Measurements from ENCODE around the gene KIF4B.
"Not testable (repeated sequence)": the region's sequence is repeated elsewhere in the genome, so short reads cannot be mapped to it uniquely, and the experiment has no call there.

KIF4B gene

DNA sequence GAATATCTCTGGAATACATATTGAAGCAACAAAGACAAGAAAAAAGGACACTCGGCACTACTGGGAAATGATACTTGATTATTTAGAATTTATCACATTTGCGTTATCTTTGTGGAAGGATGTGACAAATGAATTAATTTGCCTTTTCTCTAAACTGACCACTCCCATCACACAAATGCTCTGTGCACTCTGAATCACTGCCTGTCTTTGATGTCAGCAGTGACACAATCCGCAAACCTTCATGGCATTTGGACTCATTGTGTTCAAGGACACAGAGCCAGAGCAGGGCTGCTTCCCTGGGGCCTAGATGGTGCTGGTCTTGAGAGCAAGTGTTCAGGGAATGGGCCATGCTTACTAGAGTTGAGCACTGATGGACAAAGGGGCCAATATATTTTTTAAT lies 4.9 kb upstream of the KIF4B start:
- FAIRE-seq = no peak
- no peak for DNase-seq (ENCODE audit: low spot score)

DNA sequence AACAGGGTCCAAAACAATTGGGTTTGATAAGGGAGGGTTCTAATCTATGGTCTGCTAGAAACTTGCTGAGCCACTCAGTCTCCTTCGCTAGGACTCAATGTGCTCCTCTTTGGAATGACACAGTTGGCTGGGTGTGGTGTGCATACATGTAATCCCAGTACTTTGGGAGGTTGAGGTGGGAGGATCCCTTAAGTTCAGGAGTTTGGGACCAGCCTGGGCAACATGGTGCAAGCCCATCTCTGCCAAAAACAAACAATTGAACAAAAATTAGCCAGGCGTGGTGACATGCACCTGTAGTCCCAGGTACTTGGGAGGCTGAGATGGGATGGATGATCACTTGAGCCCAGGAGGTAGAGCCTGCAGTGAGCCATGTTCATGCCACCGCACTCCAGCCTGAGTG lies 2.7 kb upstream of the KIF4B start:
- no peak for FAIRE-seq
- no peak for DNase-seq (ENCODE audit: low spot score)

DNA sequence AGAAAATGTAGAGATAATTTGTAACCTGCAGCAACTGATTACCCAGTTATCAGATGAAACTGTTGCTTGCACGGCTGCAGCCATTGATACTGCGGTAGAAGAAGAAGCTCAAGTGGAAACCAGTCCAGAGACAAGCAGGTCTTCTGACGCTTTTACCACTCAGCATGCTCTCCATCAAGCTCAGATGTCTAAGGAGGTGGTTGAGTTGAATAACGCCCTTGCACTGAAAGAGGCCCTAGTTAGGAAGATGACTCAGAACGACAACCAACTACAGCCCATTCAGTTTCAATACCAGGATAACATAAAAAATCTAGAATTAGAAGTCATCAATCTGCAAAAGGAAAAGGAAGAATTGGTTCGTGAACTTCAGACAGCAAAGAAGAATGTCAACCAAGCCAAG lies 1.7 kb downstream of the KIF4B start:
- no peak for DNase-seq (ENCODE audit: low spot score)
- no peak for FAIRE-seq

DNA sequence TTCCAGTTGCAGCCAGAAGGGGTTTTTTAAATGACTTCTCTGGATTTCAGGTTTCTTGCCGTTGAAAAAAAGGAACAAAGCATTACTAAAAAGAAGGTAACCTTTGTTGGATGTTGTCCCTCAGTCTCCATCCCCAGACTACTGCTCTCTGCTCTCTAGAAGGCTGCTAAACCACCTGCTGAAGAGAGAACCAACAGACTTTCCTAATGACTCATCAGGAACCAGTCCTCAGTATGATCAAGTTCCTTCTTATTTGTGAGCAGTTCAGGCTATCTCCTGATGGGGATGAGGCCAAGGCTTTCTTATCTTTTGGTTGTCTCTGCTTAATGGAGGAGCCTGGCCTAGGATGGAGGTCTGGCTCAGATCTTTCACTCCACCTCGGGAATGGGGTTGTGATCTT lies 4.1 kb downstream of the KIF4B start:
- DNase-seq (ENCODE audit: low spot score) = no peak
- no peak for FAIRE-seq

DNA sequence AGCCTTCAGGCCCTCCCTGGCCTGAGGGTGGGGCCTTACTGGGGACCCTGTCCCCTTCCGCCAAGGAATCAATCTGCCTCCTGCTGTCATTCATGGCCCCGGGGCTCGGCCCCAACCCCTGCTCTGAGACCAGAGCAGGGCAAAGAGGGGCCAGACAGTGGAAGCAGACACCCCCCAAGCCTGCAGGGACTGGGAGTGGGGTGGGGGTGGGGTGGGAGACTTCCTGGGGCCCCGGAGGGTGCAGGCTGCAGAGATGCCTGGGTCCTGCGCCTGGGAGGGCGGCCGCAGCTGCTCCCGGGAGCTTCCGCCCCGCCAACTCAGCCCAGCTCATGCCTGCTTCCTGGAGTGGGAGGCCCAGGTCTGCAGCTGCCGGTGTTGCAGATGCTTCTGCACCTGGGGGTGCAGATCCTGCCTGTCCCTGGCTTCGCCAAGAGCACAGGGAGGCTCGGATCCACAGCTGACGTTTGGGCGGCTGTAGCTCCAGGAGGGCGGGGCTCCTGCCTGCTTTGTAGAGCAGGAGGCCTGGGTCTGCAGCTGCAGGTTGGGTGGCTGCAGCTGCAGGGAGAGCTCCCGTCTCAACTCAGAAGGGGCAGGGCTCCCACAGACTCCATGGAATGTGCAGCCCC lies 6.2 kb downstream of the KIF4B start:
- DNase-seq (ENCODE audit: low spot score) (no peak), FAIRE-seq (no peak)

DNA sequence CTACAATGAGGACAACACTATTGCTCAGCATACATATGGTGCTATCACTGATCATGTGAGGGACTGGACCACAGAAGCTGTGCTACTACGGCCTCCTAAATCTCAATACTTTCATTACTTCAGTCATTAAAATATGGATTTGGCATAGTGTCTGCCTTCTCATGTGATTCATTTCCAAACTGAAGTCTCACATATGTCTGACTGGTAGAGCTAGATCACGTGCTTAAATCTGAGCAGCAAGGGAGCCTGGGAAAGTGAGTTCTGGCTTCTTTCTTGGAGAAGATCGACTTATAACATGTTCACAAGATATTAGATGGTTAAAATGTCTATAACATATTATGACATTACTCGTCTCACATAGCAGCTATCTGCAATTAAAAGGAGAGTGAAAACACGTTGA lies 8.3 kb downstream of the KIF4B start:
- FAIRE-seq = no peak

DNA sequence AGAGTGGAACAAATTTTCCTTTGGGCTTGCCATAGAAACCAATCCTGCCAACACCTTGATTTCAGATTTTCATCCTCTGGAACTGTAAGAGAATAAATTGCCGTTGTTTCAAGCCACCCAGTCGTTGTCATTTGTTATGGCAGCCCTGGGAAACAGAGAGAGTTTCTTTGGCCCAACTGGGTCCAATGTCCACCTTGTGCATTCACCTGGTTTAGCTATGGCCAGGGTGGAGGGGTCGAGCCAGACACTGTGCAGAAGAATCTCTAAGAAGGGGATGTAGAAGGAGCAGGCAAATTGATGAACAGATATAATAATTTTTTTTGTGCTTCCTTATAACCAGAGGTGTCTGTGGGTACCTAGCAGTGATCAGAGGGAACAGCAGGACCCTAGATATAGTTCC lies 9.8 kb downstream of the KIF4B start:
- no peak for FAIRE-seq
- no peak for DNase-seq (ENCODE audit: low spot score)

More for the DNA sequence above, 8.3 kb downstream of the KIF4B start:
- no peak for DNase-seq (ENCODE audit: low spot score)

DNA sequence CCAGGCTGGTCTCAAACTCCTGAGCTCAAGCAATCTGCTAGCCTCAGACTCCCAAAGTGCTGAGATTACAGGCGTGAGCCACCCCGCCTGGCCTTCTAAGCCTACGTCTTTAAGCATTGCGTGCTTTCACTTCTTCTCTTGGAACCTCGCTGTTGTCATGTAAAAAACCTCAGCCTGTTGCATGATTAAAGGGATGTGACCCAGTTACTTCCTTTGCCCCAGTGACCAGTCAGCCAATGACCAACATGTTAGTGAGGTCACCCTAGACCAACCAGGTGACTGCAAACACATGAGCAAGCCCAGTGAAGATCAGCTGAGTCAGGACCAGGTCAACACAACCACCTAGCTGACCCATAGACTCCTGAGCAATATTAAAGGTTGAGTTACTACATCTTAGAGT lies 10.5 kb downstream of the KIF4B start:
- no peak for FAIRE-seq
- peak; percentile 53 for DNase-seq (ENCODE audit: low spot score)

DNA sequence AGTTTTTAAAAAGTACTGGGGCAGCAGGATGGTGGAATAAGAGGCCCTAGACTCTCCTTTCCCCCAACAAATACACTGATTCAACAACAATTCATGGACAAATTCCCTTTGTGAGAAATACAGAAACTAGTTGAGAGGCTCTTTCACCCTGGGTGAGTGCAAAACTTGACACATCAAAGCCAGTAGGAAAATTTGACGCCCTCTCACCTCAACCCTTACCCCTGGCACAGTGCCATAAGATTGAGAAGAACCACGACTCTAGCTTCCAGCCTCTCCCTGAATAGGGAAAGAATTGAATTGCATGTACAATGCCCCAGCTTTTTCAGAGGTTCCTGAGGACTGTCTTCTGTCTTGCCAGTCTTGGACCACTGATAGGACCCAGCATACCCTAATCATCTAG lies 12.3 kb downstream of the KIF4B start:
- no peak for FAIRE-seq
- DNase-seq (ENCODE audit: low spot score) = no peak

DNA sequence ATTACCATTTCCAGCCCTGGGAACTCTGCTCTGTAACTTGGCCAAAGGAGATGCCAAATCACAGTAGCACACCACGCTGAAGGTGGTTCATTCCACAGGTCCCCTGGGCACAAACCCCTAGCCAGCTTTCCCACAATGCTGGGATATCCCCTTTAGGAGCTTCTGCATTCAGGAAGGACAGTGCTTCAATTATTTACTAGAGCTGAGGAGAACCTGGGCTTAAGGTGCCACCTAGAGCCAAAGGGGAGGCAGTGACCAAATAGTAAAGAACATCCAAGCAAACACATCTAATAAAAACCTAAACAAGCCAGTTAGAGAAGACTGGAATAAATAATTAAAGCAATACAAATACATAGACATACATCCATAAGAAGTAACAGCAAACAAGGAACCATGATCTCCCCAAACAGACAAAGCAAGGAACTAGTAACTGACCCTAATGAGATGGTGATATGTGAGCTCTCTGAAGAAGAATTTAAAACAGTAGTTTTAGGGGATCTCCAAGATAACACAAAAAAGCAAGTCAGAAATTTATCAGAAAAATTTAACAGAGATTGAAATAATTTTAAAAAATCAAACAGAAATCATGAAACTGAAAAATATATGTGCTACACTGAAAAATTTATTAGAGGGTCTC lies 14.6 kb downstream of the KIF4B start:
- FAIRE-seq = no peak
- DNase-seq (ENCODE audit: low spot score) = no peak

DNA sequence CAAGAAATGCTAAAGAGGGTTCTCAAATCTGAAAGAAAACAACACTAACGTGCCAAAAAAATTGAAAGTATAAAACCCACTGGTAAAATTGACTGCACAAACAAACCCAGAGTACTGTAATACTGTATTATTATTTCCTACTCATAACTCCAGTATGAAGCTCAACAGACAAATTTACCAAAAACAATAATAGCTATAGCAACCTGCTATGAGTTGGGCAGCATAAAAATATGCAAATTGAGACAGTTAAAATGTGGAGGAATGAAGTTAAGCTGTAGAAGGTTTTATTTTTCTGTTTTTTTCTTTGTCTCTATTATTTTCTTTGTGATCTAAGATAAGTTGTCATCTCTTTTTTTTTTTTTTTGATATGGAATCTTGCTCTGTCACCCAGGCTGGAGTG lies 15.7 kb downstream of the KIF4B start:
- FAIRE-seq (no peak), DNase-seq (ENCODE audit: low spot score) (no peak)

DNA sequence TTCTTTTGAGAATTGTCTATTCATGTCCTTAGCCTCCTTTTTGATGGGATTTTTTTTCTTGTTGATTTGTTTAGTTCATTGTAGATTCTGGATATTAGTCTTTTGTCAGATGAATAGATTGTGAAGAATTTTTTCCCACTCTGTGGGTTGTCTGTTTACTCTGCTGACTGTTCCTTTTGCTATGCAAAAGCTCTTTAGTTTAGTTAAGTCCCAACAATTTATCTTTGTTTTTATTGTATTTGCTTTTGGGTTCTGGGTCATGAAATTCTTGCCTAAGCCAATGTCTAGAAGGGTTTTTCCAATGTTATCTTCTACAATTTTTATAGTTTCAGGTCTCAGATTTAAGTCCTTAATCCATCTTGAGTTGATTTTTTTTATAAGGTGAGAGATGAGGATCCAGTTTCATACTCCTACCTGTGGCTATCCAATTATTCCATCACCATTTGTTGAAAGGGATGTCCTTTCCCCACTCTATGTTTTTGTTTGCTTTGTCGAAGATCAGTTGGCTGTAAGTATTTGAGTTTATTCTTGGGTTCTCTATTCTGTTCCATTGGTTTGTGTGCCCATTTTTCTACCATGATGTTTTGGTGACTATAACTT lies 20.7 kb downstream of the KIF4B start:
- FAIRE-seq; DNase-seq (ENCODE audit: low spot score): not testable (repeated sequence)

DNA sequence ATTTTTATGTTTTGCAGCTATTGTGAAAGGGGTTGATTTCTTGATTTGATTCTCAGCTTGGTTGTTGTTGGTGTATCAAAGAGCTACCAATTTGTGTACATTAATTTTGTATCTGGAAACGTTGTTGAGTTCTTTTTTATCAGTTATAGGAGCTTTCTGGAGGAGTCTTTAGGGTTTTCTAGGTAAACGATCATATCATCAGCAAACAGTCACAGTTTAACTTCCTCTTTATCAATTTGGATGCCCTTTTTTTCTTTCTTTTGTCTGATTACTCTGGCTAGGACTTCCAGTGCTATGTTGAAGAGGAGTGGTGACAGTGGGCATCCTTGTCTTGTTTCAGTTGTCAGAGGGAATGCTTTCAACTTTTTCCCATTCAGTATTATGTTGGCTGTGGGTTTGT lies 21.5 kb downstream of the KIF4B start:
- FAIRE-seq; DNase-seq (ENCODE audit: low spot score): not testable (repeated sequence)

DNA sequence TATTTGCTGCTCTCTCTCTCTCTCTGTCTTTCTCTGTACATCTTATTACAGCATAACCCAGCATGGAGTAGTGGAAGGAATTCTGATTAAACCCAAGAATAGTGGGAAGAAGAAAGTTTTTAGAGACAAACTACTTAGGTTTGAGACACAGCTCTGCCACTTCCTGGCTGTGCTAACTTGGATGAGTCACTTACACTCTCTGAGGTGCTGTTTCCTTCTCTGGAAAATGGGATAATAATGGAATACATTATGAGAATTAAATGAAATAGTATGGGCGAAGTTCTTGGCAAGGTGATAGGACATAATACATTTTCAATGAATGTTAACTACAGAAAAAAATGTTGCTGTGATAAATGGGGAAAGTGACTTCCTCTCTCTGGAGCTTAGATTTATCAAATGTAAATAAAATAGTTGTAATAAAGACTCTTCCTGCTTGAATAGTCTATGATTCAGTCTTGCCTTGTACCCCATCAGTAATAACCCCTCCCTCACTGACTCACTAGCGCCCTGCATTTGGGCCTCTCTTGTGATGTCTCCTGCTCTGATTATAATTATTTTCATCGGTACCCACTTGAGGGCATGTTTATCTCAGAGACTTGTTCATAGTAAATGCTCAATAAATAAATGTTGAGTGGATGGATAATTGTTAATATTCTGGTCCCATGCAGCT lies 27.6 kb downstream of the KIF4B start:
- DNase-seq (ENCODE audit: low spot score) (no peak), FAIRE-seq (no peak)

DNA sequence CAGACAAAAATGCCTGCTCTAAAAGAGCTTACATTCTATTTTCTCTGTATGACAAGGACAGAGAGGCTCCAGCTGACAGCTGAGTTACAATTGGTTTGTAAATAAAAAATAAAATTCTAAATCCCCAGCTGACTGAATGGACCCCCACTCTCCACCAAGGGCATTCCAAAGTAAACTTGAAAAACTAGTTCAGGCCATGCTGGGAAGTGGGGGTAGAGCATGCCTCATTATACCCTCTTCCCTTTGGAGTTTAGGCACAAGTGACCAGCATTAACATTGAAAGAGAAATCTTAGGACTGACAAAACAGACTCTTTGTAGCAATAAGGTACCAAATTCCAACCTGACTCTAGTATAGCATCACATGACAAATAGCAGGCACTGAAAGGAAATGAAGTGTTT lies 31.0 kb downstream of the KIF4B start:
- FAIRE-seq (no peak), DNase-seq (ENCODE audit: low spot score) (no peak)

DNA sequence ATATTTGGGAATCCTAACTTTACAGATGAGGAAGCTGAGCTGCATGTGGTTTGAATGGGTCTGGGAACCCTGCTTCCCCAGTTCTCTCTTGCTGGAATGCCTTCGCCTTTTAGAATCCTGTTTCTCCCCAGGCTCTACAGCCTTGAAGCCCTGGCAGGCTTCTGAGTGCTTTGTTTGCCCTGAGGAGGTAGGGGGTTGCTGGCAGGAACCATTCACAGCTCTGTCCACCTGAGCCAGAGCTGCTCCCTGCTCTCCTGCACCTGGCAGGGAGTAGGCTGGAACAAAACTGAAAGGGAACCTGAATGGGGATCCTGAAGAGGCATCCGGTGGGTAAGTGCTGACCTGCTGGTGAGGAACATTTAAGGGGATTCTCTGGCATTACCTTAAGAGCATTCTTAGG lies 33.0 kb downstream of the KIF4B start:
- DNase-seq (ENCODE audit: low spot score) (no peak), FAIRE-seq (no peak)

DNA sequence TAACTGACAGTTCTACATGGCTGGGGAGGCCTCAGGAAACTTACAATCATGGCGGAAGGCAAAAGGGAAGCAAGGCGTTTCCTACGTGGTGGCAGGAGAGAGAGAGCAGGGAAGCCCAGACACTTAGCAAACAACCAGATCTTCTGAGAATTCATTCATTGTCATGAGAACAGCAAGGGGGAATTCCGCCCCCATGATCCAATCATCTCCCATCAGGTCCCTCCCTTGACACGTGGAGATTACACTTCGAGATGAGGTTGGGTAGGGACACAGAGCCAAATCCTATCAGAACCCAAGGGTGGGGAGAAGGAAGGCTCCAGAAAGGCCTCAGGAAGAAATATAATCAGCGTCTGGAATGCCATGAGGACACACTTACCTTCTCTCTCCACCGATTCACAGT lies 34.3 kb downstream of the KIF4B start:
- no peak for FAIRE-seq
- no peak for DNase-seq (ENCODE audit: low spot score)

DNA sequence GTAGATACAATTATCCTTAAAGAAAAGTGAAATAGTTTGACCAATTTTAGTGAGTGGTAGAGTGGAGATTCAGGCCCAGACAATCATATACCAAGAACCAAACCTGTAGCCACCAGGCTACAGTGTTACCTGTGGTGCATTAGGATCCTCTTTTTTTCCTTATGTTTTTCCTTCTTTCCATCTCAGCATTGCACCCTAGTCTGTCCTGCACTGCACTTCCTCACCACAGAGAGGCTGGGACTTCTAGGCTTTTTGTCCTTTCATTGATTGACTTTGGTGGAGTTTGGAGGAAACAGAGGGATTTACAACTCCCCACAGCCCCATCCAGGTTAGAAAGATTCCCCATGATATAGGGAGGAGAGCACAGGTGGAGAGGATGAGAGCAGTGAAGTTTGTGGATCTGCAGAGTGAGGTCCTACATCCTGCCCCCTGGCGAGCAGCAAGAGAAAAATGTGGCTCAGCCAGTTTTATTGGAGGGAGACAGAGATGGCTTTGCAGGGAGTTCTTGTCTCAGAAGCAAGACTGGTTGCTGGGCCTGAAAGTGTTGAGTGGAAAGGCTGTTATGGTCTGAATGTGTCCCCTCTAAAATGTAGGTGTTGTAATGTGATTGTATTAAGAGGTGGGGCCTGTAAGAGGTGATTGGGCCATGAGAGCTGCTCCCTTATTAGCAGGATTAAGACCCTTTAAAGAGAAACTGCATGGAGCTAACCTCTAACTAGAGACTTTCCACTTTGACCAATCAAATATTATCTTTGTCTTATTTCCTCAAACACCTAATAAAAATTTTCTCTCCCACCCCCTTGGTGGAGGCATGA lies 36.2 kb downstream of the KIF4B start:
- FAIRE-seq (no peak), DNase-seq (ENCODE audit: low spot score) (no peak)

DNA sequence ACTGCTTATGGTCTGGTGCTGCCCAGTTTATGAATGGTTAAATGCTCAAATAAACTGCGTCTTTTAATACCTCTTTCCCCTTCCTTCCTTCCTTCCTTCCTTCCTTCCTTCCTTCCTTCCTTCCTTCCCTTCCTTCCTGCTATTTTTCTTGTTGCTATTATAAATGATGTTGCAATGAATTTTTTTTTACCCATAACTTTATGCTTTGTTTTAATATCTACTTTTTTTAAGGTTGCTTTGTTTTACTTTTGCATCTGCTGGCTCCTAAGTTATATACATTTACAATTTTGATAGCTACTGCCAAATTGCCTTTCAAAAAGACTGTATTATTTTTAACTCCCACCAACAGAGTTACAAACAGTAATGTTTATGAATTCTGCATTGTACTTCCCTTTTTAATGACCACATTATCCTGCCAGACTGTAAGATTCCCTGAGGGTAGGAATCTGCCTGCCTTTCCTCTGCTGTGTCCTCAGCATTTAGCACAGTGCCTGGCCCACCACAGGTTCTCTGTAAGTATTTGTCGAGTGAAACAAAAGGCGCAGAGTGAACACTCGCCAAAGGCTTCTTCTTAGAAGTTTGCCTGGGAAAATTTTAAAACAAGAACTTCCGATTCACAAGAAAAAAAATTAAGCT lies 36.9 kb downstream of the KIF4B start:
- DNase-seq (ENCODE audit: low spot score) = no peak
- no peak for FAIRE-seq

DNA sequence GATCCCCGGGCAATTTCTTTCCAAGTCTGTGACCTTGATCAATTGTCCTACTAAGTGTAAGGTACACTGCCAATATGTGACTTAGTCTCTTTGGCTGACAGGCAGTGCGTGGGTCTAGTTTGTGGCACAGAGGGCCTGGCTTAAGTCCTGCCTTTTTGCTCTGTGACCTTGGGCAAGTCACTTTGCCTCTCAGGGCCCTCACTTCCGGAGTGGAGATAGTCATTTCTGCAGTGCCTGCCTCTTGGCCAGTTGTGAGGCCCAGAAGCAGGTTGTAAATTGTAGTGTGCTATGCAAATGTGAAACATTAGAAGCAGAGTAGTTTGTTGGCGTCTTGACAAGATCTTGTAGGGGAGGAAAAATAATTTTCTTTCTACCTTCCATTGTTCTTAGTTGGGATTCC lies 39.0 kb downstream of the KIF4B start:
- DNase-seq (ENCODE audit: low spot score) = no peak
- no peak for FAIRE-seq

DNA sequence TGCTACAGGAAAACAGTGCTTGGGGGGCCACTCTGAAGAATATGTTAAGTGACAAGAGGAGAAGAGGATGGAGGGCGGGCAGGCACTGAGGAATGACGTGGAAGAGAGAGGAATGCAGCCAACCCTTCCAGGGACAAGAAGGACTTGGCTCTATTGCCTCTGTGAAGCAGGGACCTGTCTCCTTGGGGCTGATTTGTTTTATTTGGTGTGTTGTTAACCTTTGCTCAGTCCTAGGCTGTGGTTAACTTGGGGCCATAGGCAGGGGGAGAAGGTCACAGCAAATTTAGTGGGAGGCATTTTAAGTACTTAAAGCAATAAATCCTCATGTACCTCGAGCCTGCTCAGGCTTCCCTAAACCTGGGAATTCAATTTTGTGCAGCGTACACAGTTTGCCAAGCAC lies 39.9 kb downstream of the KIF4B start:
- FAIRE-seq (no peak), DNase-seq (ENCODE audit: low spot score) (no peak)

Measured in RCC 7860 (cell line).